A673 (cell line): ENCODE data around the gene CLSTN2. TPM values are rescaled to one million over a fixed set of nuclear protein-coding genes. Genes with fewer than 3 reads are reported as not detected.

Experiments used
- BruUV-seq: library from RNA; stranded (reverse); fragments of 400-500 nt; replicated peaks from 2 replicates; lab custom pipeline; 2021; lab: Mats Ljungman, UMichigan
- CTCF ChIA-PET: fragments of 300-600 bp; sonication (Branson Sonifier 250); formaldehyde crosslinking; loops from one replicate; lab custom pipeline; 2022; ENCODE audit warnings: antibody characterized with exemption; lab: Charles Lee
- POLR2A ChIA-PET: fragments of 300-600 bp; sonication (Branson Sonifier 250); formaldehyde crosslinking; loops from one replicate; lab custom pipeline; 2022; ENCODE audit warnings: antibody characterized with exemption; ENCODE audit not compliant: low non-redundant PET; lab: Charles Lee
- DNase-seq: peaks from one replicate; pipeline ENCODE4 v3.0.0-alpha.2; 2015; ENCODE audit warnings: low spot score
- H3K27ac ChIP-seq: fragments of 200-600 bp; sonication (generic); 2 replicates; pipeline ENCODE4 v1.5.1; 2016; ENCODE audit warnings: mixed run types, low read depth, mild to moderate bottlenecking, mixed read lengths, antibody characterized with exemption, low read length; ENCODE audit not compliant: poor library complexity, severe bottlenecking
- H3K27me3 ChIP-seq: fragments of 200-600 bp; sonication (generic); replicated peaks from 2 replicates; pipeline ENCODE4 v1.6.1; 2017; ENCODE audit warnings: mixed run types, low read depth, mild to moderate bottlenecking, mixed read lengths, antibody characterized with exemption, low read length; ENCODE audit not compliant: insufficient read depth, poor library complexity
- H3K36me3 ChIP-seq: fragments of 200-600 bp; sonication (generic); 2 replicates; pipeline ENCODE4 v1.6.1; 2016; ENCODE audit warnings: mixed run types, mild to moderate bottlenecking, mixed read lengths, antibody characterized with exemption, low read length; ENCODE audit not compliant: insufficient read depth, poor library complexity, severe bottlenecking
- H3K4me1 ChIP-seq: fragments of 200-600 bp; sonication (generic); 2 replicates; pipeline ENCODE4 v1.6.1; 2017; ENCODE audit warnings: mixed run types, mild to moderate bottlenecking, mixed read lengths, antibody characterized with exemption, low read length; ENCODE audit not compliant: insufficient read depth, poor library complexity, severe bottlenecking
- H3K4me3 ChIP-seq: fragments of 200-600 bp; sonication (generic); 2 replicates; pipeline ENCODE4 v1.5.1; 2016; ENCODE audit warnings: low read depth, mixed run types, mild to moderate bottlenecking, mixed read lengths, low read length; ENCODE audit not compliant: poor library complexity, severe bottlenecking
- H3K9me3 ChIP-seq: fragments of 200-600 bp; sonication (generic); 2 replicates; pipeline ENCODE4 v1.6.1; 2016; ENCODE audit warnings: mixed run types, low read depth, mild to moderate bottlenecking, mixed read lengths, antibody characterized with exemption, low read length; ENCODE audit not compliant: poor library complexity, severe bottlenecking
- EZH2 ChIP-seq: fragments of 200-600 bp; sonication (generic); IDR thresholded peaks from 2 replicates; pipeline ENCODE4 v1.6.1; 2017; ENCODE audit warnings: borderline replicate concordance, low read depth, mild to moderate bottlenecking, mixed read lengths, antibody characterized with exemption, low read length; ENCODE audit not compliant: poor library complexity, severe bottlenecking
- intact Hi-C: fragments of 100-400 bp; cut with micrococcal nuclease; formaldehyde crosslinking; loops from one replicate; pipeline ENCODE4 v1.10.0; 2022; ENCODE audit not compliant: unreplicated experiment
- total RNA-seq: library from RNA; stranded (reverse); gene quantifications from 2 replicates; pipeline ENCODE4 v1.2.3, GENCODE V29; 2021
- TF ChIP-seq, protein P1 (sequence below): fragments of 300-800, 200-600 bp; sonication (generic); conservative IDR thresholded peaks from 2 replicates; pipeline ENCODE4 v1.5.1; 2017; ENCODE audit warnings: low read depth, mild to moderate bottlenecking, antibody characterized with exemption, low read length, moderate library complexity, mixed read lengths

Gene CLSTN2
- total RNA-seq, 1 experiment from 2014 or later: 50.7 TPM

DNA sequence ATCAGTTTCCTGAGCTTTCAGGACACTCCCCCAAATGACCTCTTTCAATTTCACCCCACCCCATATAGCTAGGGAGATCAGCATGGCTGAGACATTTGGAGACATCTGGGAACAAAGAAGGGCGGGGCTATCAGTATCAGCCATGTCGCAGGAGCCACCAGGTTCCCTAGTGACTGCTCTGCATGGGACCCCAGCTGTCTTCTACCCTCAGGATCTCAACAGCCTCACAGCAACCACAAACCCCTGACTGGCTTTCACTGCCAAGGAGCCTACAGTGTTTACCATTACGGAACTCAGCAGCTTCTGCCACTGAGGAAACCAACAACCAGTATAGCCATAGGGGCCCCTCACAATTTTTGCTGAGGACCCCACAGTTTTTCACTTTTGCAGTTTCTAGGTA lies 473.3 kb downstream of the CLSTN2 start:
- Histone ChIP-seq H3K4me3 (no peak overlapping the region), H3K36me3 (no peaks in the 10 kb centered on the region), H3K4me1 (no peaks in the 10 kb centered on the region), H3K27ac (no peak overlapping the region), H3K27me3 (no peaks in the 10 kb centered on the region), H3K9me3 (no peaks in the 10 kb centered on the region)
- intact Hi-C loops: no loop called here
- POLR2A ChIA-PET: no interaction called here
- no peak for DNase-seq
- no TSS peak for BruUV-seq
- CTCF ChIA-PET: no interaction called here
- TF ChIP-seq EZH2: no peak
- TF ChIP-seq, protein P1, sequence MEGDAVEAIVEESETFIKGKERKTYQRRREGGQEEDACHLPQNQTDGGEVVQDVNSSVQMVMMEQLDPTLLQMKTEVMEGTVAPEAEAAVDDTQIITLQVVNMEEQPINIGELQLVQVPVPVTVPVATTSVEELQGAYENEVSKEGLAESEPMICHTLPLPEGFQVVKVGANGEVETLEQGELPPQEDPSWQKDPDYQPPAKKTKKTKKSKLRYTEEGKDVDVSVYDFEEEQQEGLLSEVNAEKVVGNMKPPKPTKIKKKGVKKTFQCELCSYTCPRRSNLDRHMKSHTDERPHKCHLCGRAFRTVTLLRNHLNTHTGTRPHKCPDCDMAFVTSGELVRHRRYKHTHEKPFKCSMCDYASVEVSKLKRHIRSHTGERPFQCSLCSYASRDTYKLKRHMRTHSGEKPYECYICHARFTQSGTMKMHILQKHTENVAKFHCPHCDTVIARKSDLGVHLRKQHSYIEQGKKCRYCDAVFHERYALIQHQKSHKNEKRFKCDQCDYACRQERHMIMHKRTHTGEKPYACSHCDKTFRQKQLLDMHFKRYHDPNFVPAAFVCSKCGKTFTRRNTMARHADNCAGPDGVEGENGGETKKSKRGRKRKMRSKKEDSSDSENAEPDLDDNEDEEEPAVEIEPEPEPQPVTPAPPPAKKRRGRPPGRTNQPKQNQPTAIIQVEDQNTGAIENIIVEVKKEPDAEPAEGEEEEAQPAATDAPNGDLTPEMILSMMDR: no peak

GRCh38 chr3:140416666-140417065 lies 481.7 kb downstream of the CLSTN2 start:
- BruUV-seq: no TSS peak
- no peak for TF ChIP-seq EZH2
- TF ChIP-seq, protein P1: no peak
- H3K27ac ChIP-seq: no peak overlapping the region
- H3K36me3 ChIP-seq: no peaks in the 10 kb centered on the region
- POLR2A ChIA-PET: no interaction called here
- H3K9me3 ChIP-seq: no peaks in the 10 kb centered on the region
- intact Hi-C loops: no loop called here
- H3K4me1 ChIP-seq: no peaks in the 10 kb centered on the region
- H3K27me3 ChIP-seq: no peaks in the 10 kb centered on the region
- DNase-seq: no peak
- CTCF ChIA-PET: no interaction called here
- H3K4me3 ChIP-seq: no peak overlapping the region

DNA sequence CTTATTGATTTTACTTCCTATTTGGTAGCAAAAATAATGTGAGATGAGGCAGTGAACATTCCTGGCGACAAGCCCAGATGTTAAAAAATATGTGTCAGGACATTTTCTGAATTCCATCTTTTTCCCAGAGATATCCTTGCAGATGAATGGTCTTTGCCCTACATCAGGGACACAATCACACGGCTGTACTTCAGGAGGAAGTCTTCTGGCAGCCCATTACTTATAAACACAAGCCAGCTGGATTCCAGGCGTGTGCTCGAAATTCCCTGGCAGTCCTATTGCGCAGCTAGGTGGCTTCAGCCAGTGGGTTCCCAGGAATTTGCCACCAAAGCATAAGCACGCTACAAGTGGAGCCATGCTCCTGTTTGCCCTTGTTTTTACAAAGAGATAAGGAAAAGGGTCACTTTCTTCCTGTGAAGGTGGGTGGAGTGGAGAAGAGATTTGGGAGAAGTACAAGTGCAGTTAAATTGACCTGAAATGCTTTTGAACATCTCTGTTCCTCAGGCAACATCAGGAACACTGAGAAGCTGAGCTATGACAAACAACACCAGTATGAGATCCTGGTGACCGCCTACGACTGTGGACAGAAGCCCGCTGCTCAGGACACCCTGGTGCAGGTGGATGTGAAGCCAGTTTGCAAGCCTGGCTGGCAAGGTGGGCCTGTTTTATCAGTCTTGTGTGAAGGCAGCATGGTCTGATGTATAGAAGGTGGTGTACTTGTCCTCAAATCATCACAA lies 485.8 kb downstream of the CLSTN2 start:
- DNase-seq: no peak
- Histone ChIP-seq H3K36me3 (no peaks in the 10 kb centered on the region), H3K9me3 (no peaks in the 10 kb centered on the region), H3K4me1 (no peaks in the 10 kb centered on the region), H3K27ac (no peak overlapping the region), H3K4me3 (no peak overlapping the region), H3K27me3 (no peaks in the 10 kb centered on the region)
- POLR2A ChIA-PET: no interaction called here
- BruUV-seq: no TSS peak
- CTCF ChIA-PET: no interaction called here
- intact Hi-C loops: no loop called here
- no peak for TF ChIP-seq EZH2
- TF ChIP-seq, protein P1: no peak
